LoVo (cell line): Measurements from ENCODE around the gene EEF1A2.

ENCODE experiments used
- DNase-seq: peaks from one replicate; pipeline ENCODE4 v3.0.0-alpha.2; 2016; ENCODE audit warnings: low spot score

Gene EEF1A2

DNA sequence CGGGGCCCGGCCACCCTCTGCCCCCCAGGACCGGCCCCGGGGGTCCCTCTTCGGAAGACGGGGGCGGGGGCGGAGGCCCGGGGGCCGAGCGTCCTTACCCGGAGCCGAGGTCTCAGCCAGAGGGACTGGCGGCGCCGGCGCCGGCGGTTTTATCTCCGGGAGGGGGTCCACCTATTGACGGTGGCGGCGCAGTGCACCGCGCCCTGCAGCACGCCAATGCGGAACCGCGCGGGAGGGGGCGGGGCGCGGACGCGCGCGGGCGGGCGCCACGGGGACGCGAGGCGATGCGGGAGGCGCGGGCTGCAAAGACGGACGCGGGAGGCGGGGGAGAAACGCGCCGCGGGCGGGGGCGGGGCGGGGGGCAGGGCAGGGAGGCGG lies at the start of gene EEF1A2:
EEF1A2 (minus strand) TSS at position 124 of the 378 bp plus-strand sequence. CDS start 1,320 bp downstream, outside the sequence.
- peak; percentile 43 for DNase-seq

DNA sequence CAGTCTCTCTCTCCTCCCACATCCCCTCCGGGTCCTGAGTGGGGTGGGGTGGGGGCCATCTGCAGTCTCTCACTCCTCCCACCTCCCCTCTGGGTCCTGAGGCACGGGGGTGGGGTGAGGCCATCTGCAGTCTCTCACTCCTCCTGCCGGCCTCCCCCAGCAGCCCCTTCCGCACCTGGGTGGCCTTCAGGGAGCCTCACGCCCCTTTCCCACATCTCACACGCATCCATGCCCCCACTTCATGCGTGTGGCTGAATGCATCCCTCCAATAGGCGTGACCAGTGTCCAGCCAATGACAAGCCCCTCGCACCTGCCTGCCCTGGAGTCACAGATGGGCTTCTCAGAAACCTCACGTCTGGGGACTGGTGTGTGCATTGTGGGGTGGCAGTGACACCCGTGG lies 49.7 kb upstream of the EEF1A2 start:
- no peak for DNase-seq

DNA sequence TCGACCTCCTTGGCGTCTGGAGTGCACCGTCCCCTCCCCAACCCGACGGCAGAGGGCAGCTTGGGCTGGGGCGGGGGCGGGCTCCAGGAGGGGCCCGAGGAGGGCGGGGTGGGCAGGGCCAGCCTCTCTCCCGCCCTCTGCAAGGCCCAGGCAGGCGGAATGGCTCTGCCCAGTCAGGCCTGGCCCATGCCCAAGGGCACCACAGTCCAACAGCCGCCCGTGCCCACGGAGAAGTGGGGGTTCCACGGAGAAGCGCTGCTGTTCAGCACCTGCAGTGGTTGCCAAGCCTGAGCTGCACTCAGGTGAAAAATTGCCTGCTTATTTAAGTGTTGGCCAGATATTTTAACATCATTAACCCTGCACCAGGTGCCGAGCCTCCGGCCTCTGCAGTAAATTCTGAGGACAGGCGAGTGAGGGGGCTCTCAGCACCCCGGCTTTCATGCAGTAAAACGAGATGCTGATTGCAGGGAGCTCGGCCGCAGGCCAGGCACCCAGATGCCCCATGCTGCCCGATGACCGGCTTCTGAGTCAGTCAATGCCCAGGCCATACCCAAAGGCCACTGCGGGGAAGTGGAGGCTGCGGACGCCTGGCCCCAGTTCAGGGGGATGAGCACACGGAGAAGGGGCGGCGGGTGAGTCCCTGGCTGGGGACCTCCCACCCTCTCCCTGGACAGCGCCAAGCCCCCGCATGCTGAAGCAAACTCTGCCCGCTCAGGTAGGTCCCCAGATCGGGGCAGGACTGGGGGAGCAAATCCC lies 49.0 kb upstream of the EEF1A2 start, which contains the start of gene SRMS:
SRMS (minus strand) TSS at position 25 of the 756 bp plus-strand sequence. CDS start 286 bp downstream, outside the sequence.
- no peak for DNase-seq

DNA sequence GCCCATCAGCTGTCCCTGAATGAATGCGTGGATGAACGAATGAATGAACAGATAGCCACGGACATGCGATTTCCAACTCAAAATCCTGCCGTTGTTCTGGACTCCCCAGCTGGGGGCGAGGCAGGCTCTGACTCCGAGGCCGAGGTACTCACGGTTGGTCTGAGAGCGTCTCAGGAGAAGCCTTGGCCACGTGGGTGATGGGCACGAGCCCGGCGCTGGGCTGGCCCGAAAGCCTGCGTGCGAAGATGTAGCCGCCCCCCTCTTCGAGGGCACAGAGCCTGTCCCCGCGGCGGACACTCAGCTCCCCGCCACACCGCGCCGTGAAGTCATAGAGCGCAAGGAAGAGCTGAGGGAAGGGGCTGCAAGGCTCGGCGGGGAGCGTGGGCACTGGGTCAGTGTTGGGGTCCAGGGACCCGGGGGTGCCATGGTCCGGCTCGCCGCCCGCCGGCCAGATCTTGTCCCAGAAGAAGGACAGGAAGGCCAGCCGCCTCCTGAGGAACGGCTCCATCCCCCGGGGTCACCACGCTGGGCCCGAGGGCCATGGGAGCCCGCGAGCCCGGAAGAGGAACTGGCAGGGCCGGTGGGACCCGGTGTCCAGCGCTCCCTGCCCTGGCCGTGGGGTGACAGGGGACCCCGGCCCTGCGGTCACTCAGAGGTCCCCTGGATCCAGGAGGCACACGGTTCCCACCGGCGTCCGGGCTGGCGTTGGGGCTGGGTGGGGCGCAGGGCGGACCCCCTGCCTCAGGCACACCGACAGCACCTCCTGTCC lies 48.3 kb upstream of the EEF1A2 start:
- DNase-seq, result no peak

DNA sequence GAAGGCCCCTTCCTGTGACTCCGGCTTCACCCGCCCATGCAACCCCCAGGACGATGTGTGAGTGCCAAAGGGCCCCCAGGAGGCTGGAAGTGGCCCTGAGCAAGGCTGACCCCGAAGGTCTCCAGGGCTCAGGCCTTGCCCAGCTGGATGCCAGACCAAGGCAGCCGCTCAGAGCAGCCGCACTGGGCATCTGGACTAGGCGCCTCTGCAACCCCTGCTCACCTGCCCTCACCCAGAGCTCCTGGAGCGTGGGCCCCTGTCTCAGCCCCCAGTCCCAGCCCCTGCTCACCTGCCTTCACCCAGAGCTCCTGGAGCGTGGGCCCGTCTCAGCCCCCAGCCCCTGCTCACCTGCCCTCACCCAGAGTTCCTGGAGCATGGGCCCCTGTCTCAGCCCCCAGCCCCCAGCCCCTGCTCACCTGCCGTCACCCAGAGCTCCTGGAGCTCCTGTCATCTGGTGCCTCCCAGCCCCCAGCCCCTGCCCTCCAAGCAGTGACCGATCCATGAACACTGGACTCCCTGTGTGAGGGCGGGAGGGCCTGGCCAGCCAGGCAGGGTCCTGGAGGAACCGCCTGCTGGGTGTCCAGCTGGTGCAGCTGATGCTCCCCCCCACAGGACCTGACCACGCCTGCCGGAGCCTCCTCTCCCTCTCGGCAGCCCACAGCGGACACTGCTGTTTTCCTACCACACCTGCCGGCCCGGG lies 47.5 kb upstream of the EEF1A2 start:
- no peak for DNase-seq

DNA sequence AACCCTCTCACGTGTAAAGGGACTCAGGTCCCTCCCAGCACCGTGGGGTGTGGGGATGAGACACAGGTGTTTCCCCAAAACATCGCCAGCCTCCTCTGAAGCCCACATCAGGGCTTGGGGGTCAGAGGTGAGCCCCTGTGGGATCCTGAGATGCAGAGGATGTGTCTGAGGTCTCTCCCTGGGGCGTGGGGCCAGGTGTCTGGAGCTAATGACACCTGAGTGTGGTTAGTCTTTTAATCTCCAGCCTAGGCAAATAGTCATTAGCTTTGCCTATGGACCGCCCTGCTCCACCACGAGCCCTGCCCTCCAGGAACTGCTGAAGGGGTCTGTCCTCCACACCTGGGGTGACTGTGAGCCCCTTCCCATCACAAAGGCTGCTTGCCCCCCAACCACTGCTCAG lies 46.9 kb upstream of the EEF1A2 start:
- DNase-seq, result no peak

DNA sequence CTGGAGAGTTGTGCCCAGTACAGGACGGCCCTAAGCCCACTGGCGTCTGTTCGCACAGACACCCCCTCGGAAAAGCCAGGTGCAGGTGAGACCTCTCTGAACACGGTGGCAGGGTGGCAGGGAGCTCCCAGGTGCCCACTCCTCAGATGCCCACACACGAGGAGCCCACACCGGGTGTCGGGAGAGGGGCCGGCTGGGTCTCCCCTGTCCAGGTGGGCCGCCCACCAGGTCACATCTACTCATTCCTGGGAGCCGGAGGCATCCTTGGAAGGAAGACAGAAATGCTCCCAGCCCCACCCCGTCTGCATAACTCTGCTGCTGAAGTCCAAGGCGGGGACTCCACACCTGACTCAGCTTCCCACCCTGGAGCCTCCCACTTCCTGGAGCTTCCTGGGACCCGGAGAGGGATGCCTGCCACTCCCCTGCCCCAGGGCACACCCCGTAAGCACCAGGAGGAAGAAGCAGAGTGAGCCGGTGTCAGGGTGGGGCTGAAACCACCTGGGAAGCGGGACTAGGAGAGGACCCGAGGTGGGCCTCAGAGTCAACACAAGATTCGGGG lies 46.2 kb upstream of the EEF1A2 start:
- DNase-seq, result peak; percentile 94

DNA sequence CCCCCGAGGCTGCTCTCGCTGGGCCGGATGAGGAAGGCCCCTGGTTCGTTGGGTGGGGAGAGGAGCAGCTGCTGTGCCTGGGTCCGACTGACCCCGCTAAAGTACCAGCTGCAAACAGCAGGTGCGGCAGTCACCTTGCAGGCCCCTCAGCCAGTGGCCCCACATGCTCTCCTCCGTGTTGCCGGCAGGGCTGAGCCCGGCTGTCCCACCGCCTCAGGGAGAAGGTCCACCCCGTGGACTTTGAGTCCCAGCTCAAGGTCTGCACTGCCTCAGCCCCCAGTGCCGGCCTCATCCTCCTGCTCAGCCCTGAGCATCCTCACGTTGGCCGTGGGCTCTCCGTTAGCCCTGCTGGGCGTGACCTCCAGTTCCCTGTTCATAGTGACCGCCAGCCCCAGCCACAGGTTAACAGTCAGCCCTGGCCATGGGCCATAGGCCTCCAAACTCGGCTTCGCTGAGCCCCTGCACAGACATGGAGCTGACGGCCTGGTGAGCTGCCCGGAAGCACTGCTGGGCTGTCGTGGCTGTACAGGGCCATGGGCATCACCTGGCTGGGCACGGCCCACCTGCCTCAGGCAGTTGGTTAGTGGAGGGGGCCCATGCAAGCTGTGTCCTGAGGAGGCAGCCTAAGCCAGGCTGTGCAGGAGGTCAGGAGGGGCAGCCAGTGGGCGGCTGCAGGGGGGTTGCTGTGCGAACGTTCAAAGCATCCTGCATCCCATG lies 45.5 kb upstream of the EEF1A2 start:
- DNase-seq, result no peak

DNA sequence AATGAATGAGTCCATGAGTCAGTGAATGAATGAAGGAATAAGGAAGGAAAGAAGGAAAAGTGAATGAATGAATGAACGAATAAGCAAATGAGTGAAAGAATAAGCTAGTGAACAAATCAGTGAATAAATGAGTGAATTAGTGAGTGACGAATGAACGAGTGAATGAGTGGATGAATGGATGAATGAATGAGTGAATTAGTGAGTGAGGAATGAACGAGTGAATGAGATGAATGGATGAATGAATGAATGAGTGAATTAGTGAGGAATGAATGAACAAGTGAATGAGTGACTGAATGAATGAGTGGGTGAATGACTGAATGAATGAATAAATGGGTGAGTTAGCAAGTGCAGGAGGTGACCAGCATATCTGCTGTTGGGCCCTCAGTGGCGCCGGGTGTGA lies 44.9 kb upstream of the EEF1A2 start:
- DNase-seq, result no peak

DNA sequence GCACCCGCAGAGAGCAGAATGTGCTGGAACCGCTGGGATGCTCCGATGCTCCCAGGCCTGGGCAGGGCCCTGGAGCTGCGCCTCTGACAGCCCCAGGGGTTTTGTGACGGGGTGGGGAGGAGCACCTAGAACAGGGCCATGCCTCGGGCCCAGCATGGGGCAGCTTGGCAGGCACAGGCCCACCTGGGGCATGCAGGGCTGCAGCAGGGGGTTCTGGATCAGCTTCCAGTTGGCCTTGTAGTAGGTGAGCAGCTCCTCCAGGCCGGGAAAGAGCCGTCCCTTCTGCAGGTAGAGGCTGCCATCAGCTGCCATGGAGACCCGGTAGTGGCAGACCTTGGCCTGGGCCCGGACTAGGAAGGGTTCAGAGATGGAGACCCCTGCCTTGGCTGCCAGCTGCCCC lies 44.2 kb upstream of the EEF1A2 start:
- DNase-seq, result no peak

DNA sequence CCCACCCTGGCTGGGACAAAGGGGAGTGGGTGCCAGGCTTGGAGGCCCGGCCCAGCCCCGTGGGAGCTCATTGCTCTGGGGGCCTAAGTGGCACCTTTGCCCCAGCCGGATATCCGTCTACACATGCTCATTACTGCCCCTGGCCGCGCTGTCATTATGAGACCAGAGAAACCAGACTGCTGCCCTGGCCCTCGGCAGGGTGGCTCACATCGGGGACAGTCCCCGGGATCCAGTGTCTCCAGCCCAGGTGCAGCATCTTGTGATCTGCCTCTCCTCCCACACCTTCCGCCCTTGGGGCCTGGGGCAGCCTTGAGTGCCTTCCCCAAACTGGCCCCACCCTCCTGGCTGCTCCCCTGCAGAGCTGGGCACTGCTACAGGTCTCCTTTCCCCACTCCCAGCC lies 43.8 kb upstream of the EEF1A2 start:
- no peak for DNase-seq

DNA sequence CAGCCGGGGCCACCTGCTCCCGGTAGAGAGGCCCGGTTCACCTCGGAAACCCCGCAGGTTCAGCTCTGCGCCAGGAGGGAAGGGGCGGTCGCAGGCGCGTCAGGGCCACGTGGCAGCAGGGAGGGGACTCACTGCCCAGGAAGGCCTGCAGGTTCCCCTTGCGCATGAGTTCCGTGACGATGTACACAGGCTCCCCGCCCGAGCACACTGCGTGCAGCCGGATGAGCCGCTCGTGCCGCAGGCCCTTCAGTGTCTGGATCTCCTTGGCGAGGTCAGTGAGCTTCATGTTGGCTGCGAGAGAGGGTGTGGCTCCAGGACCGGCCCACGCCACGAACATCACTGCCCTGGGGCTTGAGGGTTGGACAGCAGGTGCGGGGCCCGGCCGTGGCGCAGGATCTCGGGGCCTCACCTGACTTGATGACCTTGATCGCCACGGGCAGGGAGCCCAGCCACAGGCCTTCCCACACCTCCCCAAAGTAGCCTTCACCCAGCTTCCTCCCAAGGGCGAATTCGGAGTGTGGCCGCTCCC lies 43.2 kb upstream of the EEF1A2 start:
- peak; percentile 86 for DNase-seq

DNA sequence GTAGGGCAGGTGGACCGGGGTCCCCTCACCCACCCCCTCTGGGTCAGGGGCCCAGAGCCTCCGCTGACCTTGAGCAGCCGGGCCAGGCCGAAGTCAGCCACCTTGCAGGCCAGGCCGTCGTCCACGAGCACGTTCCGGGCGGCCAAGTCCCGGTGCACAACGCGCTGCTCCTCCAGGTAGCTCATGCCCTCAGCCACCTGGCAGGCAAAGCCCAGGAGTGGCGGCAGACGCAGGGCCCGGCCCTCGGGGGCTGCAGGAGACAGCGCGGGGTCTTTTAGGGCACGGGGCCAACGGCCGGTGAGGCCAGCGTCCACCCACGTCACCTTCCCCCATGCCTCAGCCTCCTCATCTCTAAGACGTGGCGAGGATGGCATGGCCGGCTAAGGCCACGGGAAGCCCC lies 42.5 kb upstream of the EEF1A2 start:
- DNase-seq, result no peak

DNA sequence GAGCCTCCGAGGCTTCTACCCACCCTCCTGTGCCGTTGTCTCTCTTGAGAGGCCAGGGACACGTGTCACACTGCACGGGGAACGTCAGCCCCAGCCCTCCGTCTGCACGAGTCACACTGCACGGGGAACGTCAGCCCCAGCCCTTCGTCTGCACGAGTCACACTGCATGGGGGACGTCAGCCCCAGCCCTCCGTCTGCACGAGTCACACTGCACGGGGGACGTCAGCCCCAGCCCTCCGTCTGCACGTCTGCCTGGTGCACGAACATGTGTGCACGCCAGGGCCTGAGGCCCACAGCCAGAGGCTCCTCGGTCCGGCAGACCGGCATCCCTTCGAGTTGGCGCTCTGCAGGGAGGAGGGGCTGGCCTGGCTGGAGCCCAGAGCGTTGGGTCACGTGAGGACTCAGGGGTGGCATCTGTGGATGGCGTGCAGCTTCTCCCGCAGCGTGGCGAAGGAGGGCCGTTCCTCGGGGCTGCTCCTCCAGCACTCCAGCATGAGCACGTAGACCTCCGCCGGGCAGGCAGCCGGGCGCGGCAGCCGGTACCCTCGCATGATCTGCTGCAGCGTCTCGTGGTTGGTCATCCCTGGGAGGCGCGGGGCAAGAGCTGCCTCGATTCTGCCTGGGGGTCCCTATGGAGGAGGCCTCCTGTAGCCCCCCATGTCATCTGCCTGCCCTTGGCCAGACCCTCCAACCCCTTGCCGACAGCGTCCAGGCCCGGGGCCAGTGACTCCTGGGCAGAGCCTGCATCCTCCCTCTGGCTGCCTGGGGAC lies 41.7 kb upstream of the EEF1A2 start:
- DNase-seq, result no peak

DNA sequence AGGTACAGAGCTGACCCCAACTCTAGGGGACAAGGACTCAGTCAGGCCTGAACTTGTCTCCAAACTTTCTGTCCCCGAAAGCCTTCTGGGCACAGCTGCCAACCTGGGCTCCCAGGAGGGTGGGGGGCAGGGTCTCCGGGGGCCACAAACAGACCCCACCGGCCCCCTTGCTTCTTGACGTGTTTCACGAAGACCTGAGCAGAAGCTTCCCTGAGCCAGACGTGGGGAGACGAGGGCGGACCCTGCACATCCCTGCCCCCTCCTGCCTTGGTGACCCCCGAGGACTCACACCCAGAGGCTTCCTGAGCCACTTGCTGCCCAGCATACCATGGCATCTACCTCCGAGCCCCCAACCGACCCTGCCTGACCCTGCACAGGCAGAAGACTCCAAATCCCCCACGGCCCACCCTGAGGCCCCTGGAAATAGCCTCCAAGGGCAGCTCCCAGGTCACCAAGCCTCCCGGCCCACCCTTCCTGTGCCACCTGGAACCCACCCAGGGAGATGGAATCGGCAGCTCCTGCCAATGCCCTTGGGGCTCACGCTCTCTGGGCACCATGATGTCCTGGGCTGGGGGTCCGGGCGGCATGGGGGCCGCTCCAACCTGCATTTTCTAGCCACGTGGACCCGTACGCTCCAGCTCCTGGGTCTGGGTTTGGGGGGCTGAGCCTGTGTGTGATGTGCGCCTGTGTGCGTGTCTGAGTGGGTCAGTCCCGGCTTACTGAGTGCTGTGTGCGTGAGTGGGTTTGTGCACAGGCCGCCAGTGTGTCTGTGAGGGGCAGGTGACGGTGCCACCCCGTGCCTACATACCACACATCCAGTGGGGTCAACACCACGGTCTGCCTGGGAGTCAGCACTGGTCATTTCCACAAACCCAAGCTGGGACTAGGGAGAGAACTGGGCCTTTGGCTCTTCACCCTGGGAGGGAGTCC lies 40.8 kb upstream of the EEF1A2 start:
- DNase-seq, result no peak

DNA sequence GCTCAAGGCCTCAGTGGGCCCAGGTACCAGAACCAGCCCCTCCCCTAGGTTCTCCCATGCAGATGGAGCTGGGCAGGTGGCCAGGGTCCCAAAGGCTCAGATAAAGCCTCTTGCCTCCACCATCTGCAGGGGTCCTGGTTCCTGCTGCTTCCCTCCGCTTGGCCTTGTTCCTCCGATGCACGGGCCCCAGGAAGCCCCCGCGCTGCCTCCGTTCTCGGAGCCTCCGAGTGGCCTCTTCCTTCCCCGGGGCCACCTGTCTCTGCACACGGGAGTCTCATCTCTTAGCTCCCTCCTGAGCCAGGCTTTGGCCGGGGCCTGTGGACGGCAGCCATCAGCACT lies 40.2 kb upstream of the EEF1A2 start:
- DNase-seq, result no peak

DNA sequence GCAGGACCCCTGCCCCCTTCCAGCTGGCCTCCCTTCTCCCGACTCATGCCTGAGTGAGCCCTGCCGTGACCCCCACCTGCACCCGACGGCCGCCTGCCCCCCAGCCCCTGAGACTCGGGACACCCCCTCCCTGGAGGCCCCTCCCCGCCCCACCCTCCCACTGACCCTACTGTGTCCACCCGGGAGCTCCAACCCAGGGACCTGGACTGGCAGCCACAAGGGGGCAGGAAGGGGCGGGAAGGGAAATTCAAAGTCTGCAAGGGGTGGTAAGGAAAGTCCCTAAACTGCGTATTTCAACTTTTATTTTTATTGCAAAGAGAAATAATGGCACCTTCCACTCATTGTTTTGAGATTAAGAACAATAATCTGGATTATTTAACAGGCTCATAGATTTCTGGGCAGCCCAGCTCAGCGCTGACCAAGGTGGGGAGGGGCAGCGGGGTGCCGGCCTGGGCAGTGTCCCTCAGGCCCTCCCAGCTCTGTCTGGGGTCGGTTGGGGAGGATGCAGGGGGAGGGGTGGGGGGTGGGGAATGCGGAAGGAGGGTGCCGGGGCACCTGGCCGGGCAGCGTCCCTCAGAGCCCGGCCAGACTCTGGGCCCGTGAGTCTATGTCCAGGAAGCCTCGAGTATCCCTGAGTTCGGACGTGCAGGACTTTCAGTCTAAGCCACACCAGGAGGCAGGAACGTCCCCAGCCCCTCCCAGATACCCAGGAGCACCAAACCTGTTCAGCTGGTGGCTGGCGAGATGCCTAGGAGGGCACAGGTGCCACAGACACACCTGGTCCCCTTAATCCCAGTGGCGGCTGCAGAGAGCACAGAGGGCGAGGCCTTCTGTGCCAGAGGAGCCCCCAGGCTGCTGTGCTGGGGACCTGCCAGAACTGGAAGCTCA lies 39.6 kb upstream of the EEF1A2 start:
- peak; percentile 81 for DNase-seq

DNA sequence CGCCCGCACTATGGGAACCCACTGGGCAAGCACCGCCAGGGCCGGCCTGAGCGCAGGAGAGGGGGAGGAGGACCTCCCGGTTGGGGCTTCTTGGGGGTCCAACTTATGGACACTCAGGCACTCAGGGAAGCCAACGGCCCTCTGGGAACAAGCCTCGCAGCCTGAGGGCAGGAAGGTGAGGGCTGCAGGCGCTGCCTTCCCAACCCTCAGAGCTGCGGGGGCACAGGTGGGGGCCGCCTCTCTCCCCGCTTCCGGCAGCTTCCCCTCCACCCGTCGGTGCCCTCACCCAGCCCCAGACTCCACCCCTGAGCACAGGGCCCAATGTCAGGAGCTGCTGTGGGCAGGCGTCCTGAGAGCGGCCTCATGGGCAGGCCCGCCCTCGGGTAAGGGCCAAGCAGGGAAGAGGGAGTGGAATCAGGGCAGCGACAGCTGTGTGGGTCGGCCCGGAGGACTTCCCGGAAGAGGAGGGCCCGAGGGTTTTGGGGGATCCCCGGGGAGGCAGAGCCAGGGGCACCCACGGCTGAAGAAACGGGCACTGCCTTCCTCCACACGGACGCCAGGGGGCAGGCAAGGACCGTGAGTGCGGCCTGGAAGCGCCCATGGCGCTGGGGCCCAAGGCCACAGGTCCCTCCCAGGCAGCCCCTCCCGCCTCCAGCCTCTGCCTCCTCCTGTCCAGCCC lies 38.8 kb upstream of the EEF1A2 start:
- peak; percentile 92 for DNase-seq
